NCI-H524 (cell line): ENCODE results near the gene POLD3.

Source experiments
- DNase-seq, 2 experiments: peaks; one replicate each; lab custom pipeline; 2025; lab: John Stamatoyannopoulos, UW

The POLD3 gene

DNA sequence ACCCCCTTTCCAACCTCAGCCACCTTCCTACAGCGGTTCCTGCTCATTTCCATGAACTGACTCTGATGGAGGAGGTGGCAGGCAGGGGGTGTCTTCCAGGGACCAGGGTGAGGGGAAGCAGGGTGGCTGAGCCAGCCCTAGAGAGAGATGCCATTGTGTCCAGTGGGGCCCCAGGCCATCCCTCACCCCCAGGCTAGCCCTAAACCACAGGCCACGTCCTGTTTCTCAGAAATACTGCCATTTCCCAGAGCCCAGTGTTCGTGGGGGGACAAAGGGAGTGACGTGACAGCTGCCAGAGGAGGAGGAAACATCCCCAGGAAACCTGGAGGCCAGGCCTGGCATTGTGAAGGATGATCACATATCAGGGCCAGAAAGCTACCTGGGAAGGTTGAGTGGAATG, 99.4 kb downstream of the POLD3 start:
- no peak for DNase-seq
